SK-N-SH treated with all-trans-retinoic acid at 6 μM for 48 hours (cell line): ENCODE data around the gene SAMD13.

Experiments used
- CSDC2 ChIP-seq: fragments of 250-450 bp; sonication (Bioruptor Pico); IDR thresholded peaks from 2 replicates; pipeline ENCODE4 v1.5.0; 2020; ENCODE audit warnings: mild to moderate bottlenecking, moderate library complexity
- ESRRG ChIP-seq: fragments of 250-450 bp; sonication (Bioruptor Pico); IDR thresholded peaks from 2 replicates; pipeline ENCODE4 v1.6.1; 2021; ENCODE audit warnings: mild to moderate bottlenecking
- OSR1 ChIP-seq: fragments of 250-450 bp; sonication (Bioruptor Pico); IDR thresholded peaks from 2 replicates; pipeline ENCODE4 v1.8.0; 2022; ENCODE audit warnings: moderate library complexity, mild to moderate bottlenecking, inconsistent platforms
- RARB ChIP-seq: fragments of 250-450 bp; sonication (Bioruptor Pico); IDR thresholded peaks from 2 replicates; pipeline ENCODE4 v1.8.0; 2021; ENCODE audit warnings: mild to moderate bottlenecking, moderate library complexity
- ZFP3 ChIP-seq: fragments of 250-450 bp; sonication (Bioruptor Pico); IDR thresholded peaks from 2 replicates; pipeline ENCODE4 v1.5.0; 2020; ENCODE audit warnings: mild to moderate bottlenecking, moderate library complexity
- ZFP30 ChIP-seq: fragments of 450-650 bp; formaldehyde crosslinking; IDR thresholded peaks from 2 replicates; pipeline ENCODE4 v1.5.0; 2022; ENCODE audit warnings: mild to moderate bottlenecking, moderate library complexity
- ZNF70 ChIP-seq: fragments of 450-650 bp; formaldehyde crosslinking; IDR thresholded peaks from 2 replicates; pipeline ENCODE4 v1.5.0; 2020; ENCODE audit warnings: mild to moderate bottlenecking, moderate library complexity
- TF ChIP-seq, protein P1 (sequence below): fragments of 250-450 bp; sonication (Bioruptor Pico); IDR thresholded peaks from 2 replicates; pipeline ENCODE4 v1.8.0; 2020; ENCODE audit warnings: mild to moderate bottlenecking, moderate library complexity, borderline replicate concordance

DNA sequence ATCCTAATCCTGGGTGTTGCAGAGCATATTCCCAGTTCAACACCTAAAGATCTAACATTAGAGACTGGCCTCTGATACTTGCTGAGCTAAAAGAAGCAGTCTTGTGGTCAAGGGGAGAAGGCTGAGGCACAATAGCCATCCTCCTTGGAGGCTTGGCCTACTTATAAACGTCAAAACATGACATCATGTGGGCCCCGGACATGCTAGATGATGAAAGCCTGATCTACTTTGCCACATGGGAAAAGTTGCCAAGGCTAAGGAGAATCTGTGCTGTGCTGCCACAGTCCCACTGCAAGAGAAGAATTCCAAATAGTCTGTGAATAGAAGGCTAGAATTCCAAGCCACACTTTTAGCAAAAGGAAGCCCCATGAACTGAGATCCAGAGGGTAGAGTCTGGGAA lies 43.9 kb upstream of the SAMD13 start:
- TF ChIP-seq ESRRG (CRISPR knock-in tag) = no peak
- TF ChIP-seq RARB (CRISPR knock-in tag) = no peak
- TF ChIP-seq, protein P1, sequence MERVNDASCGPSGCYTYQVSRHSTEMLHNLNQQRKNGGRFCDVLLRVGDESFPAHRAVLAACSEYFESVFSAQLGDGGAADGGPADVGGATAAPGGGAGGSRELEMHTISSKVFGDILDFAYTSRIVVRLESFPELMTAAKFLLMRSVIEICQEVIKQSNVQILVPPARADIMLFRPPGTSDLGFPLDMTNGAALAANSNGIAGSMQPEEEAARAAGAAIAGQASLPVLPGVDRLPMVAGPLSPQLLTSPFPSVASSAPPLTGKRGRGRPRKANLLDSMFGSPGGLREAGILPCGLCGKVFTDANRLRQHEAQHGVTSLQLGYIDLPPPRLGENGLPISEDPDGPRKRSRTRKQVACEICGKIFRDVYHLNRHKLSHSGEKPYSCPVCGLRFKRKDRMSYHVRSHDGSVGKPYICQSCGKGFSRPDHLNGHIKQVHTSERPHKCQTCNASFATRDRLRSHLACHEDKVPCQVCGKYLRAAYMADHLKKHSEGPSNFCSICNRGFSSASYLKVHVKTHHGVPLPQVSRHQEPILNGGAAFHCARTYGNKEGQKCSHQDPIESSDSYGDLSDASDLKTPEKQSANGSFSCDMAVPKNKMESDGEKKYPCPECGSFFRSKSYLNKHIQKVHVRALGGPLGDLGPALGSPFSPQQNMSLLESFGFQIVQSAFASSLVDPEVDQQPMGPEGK (CRISPR knock-in tag) = no peak
- TF ChIP-seq ZNF70 = no peak
- no peak for TF ChIP-seq CSDC2 (CRISPR knock-in tag)
- no peak for TF ChIP-seq OSR1 (CRISPR knock-in tag)
- TF ChIP-seq ZFP30 (CRISPR knock-in tag) = no peak
- no peak for TF ChIP-seq ZFP3 (CRISPR knock-in tag)
